HG03103 (cell line): ENCODE measurements around the gene TRIM27.
A peak's percentile ranks its signal among the peaks of the same experiment; 100 is the strongest.
"Not testable (repeated sequence)": the region's sequence is repeated elsewhere in the genome, so short reads cannot be mapped to it uniquely, and the experiment has no call there.

ENCODE experiments used
- ATAC-seq: cut with Tn5 transposase; IDR thresholded peaks from one replicate; pipeline ENCODE4 v1.9.1; 2021; ENCODE audit warnings: low read depth; ENCODE audit not compliant: unreplicated experiment

The TRIM27 gene, protein sequence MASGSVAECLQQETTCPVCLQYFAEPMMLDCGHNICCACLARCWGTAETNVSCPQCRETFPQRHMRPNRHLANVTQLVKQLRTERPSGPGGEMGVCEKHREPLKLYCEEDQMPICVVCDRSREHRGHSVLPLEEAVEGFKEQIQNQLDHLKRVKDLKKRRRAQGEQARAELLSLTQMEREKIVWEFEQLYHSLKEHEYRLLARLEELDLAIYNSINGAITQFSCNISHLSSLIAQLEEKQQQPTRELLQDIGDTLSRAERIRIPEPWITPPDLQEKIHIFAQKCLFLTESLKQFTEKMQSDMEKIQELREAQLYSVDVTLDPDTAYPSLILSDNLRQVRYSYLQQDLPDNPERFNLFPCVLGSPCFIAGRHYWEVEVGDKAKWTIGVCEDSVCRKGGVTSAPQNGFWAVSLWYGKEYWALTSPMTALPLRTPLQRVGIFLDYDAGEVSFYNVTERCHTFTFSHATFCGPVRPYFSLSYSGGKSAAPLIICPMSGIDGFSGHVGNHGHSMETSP

DNA sequence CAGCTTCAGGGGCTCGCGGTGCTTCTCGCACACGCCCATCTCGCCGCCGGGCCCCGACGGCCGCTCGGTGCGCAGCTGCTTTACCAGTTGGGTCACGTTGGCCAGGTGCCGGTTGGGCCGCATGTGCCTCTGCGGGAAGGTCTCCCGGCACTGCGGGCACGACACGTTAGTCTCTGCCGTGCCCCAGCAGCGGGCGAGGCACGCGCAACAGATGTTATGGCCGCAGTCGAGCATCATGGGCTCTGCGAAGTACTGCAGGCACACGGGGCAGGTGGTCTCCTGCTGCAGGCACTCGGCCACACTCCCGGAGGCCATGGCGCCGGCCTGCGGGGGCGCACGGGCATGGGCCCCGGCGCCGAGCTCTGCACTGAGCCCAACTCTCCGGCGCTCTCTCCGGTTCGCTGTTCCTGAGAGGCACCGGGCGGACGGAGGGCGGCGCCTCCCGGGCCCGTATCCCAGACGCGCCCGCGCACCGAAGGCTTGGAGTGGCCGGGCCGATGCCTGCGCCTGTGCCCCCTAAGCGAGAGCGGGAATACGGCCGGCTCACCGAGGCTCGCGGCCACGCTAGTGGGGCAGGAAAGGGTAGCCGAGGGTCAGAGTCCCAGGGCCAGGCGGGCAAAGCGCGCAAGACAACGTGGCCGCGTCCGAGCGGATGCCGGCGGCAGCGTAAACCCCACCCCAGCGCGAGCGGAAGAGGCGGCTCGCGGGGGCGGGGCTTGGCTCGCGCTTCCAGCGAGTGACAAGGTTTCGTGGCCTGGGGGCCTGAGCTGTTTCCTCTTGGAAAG lies at the start of gene TRIM27:
Gene TRIM27, minus strand, starts transcription at position 668 of the 785 bp plus-strand sequence. Its CDS starts 353 bp downstream, at position 315.
- ATAC-seq = peak; percentile 77

DNA sequence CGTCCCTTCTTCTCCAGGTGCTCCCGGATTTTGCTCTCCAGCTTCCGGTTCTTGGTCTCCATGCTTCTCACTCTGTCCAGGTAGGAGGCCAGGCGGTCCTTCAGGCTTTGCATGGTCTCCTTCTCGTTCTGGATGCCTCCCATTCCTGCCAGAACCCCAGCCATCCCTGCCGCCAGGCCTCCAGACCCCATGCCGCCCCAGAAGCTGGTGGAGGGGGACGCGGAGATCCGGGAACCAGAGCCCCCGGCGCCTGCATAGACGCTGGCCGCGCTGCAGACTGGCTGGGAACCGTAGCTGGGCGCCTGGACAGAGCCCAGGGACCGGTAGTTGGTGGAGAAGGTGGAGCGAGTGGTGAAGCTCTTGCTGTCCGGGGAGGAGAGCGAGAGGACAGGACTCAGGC lies 46.3 kb upstream of the TRIM27 start:
- ATAC-seq = not testable (repeated sequence)

DNA sequence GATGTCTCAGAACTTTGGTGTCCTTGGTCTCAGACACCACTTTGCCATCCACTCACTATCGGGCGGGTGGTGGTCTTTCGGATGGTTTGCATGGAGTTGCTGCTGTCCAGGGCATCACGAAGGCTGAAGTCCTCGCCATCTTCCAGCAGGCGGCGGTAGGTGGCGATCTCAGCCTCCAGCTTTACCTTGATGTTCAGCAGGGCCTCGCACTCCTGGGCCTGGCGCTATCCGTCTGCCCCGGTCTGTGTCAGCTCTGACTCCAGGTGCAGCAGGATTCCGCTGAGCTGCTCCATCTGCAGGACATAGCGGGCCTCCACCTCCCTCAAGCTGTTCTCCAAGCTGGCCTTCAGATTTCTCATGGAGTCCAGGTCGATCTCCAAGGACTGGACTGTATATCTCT lies 45.3 kb upstream of the TRIM27 start:
- no peak for ATAC-seq

DNA sequence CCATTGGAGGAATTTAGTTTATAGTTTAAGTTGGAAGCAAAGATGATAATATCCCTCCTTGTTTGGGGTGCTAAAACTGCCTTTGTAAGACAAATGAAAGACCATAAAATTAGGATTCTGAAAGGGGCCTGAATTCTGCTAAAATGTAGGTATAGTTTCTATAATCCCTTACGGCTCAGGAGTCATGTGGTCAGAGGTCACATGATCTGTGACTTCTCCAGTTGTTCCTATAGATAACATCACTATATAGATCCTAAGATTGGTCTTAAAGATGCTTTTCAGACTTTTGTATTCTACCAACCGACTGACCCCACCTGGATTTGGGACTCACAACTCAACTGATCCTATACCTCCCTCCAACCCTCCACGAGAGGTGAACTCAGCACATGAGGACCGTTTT lies 44.7 kb upstream of the TRIM27 start:
- no peak for ATAC-seq

DNA sequence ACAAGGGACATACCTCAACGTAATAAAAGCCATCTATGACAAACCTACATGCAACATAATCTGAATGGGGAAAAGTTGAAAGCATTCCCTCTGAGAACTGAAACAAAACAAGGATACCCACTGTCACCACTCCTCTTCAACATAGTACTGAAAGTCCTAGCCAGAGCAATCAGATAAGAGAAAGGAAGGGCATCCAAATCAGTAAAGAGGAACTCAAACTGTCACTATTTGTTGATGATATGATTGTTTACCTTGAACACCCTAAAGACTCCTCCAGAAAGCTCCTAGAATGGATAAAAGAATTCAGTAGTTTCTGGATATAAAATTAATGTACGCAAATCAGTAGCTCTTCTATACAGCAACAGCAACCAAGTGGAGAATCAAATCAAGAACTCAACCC lies 41.9 kb upstream of the TRIM27 start:
- ATAC-seq = no peak

DNA sequence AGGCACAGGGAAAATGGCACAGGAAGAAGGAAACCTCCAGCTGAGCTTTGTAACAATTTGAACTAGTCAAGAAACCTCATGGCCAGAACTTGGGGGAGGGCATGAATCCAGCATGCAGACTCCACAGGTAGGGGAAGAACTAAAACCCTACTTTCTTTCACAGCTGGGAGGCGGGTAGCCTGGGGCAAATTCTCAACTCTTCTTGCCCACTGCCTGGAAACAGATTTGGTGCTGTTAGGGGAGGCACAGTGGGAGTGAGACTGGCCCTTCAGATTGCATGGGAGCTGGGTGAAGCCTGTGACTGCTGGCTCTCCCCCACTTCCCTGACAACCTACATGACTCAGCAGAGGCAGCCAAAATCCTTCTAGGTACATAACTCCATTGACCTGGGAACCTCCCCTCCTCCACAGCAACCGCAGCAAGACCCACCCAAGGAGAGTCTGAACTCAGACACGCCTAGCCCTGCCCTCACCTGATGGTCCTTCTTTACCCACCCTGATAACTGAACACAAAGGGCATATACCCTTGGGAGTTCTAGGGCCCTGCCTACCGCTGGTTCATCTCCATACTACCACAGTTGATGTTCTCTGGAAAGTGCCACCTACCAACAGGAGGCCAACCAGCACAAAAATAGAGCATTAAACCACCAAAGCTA lies 37.2 kb upstream of the TRIM27 start:
- no peak for ATAC-seq

DNA sequence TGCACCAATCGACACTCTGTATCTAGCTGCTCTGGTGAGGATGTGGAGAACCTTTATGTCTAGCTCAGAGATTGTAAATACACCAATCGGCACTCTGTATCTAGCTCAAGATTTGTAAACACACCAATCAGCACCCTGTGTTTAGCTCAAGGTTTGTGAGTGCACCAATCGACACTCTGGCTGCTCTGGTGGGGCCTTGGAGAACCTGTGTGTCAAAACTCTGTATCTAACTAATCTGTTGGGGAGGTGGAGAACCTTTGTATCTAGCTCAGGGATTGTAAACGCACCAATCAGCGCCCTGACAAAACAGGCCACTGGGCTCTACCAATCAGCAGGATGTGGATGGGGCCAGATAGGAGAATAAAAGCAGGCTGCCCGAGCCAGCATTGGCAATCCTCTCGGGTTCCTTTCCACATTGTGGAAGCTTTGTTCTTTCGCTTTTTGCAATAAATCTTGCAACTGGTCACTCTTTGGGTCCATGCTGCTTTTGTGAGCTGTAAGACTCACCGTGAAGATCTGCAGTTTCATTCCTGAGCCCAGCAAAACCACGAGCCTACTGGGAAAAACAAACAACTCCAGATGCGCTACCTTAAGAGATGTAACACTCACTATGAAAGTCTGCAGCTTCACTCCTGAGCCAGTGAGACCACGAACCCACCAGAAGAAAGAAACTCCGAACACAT lies 34.9 kb upstream of the TRIM27 start:
- not testable (repeated sequence) for ATAC-seq

DNA sequence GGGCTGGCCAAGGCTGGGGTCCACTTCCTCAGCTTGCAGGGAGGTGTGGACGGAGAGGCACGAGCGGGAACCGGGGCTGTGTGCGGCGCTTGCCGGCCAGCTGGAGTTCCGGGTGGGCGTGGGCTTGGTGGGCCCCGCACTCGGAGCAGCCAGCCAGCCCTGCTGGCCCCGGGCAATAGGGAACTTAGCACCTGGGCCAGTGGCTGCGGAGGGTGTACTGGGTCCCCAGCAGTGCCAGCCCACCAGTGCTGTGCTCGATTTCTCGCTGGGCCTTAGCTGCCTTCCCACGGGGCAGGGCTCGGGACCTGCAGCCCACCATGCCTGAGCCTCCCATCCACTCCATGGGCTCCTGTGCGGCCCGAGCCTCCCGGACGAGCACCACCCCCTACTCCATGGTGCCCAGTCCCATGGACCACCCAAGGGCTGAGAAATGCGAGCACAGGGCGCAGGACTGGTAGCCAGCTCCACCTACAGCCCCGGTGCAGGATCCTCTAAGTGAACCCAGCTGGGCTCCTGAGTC lies 34.1 kb upstream of the TRIM27 start:
- ATAC-seq = not testable (repeated sequence)

DNA sequence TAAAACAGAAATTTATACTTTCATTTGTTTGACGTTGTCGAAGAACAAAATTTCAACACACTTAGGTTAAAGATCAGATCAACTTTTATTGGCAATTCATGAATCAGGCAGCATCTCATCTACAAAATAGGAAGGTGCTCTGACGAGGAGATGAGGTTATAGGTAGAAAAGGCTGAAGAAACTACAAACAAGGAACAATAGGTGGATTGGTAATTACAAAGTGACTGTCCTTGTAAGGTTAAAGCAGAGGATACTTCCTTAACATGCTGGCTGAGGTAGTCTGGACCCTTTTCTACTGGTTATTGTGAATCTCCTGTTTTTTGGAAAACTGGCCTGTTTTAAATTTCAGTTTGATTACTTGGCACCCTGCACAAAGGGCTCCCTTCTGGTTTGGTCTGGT lies 32.5 kb upstream of the TRIM27 start:
- no peak for ATAC-seq

DNA sequence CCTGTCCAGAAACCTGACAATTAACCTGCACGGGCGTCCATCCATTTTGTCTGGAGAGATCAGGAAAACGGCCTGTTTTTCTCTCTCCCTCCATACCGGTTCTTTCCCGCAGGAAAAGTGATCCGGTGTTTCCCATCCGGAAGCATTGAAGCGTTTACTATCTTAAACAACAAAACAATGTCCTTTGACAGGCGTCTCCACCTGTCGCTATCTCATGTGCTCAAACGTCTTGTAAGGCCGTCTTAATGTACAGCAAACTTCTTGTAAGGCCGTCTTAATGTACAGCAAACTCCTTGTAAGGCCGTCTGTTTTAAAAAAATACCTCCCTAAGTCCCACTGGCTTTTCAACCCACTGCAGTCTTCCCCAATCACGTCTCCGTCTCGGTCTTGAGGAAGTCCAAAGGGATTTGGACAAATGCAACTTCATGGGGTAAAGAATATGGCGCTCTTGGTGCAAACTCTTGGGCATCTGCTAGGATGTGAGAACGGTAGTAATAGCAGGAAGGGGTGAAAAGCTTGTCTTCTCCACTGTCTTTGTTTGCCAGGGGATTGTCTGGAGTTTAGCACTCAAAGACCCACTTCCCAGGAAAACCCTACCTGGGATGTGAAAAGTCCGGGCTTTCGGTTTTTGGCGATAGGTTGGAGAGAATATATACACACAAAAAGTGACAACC lies 29.9 kb upstream of the TRIM27 start:
- no peak for ATAC-seq

DNA sequence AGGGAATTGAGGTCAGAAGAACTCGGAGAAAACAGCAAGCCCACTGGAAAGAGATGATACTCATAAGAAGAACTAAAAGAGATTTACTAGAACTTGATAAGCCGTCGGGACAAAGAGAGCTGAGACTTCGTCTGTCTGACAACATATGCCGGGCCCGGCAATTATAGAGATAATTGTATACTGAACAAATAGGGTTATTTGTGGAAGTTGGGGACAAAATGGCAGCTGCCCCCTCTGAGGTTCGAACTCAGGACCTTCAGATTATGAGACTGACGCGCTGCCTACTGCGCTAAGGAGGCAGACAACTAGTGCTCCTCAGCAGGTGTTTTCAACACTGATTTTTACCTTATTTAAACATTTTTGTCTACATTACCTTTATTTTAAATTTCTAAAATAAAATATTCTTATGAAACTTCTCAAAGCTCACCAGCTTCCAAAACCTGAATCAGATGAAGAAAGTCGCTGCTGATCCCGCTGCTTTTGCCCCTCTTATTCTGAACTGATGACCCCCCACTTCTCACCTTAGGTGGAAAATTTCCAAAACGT lies 29.3 kb upstream of the TRIM27 start:
- ATAC-seq = no peak

DNA sequence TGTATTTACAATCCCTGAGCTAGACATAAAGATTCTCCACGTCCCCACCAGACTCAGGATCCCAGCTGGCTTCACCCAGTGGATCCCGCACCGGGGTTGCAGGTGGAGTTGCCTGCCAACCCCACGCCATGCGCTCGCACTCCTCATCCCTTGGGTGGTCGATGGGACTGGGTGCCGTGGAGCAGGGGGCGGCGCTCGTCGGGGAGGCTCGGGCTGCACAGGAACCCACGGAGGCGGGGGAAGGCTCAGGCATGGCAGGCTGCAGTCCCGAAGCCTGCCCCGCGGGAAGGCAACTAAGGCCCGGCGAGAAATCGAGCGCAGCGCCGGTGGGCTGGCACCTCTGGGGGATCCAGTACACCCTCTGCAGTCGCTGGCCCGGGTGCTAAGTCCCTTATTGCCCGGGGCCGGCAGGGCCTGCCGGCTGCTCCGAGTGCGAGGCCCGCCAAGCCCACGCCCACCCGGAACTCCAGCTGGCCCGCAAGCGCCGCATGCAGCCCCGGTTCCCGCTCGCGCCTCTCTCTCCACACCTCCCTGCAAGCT lies 25.9 kb upstream of the TRIM27 start:
- ATAC-seq = not testable (repeated sequence)

DNA sequence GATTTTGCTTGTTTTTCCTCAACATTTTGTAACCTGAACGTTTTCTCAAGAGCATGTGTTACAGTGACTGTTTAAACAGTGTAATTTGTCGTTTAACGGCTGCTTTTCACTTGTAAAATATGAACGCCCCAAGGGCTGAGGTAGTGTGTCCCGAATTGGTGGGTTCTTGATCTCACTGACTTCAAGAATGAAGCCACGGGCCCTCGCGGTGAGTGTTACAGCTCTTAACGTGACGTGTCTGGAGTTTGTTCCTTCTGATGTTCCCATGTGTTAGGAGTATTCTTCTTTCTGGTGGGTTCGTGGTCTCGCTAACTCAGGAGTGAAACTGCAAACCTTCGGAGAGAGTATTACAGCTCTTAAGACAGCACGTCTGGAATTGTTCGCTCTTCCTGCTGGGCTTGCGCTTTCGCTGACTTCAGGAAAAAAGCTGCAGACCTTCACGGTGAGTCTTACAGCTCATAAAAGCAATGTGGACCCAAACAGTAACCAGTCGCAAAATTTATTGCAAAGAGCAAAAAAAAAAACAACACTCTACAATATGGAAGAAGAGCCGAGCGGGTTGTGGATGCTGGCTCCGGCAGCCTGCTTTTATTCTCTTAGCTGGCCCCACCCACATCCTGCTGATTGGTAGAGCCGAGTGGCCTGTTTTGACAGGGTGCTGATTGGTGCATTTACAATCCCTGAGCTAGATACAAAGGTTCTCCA lies 25.1 kb upstream of the TRIM27 start:
- no peak for ATAC-seq

DNA sequence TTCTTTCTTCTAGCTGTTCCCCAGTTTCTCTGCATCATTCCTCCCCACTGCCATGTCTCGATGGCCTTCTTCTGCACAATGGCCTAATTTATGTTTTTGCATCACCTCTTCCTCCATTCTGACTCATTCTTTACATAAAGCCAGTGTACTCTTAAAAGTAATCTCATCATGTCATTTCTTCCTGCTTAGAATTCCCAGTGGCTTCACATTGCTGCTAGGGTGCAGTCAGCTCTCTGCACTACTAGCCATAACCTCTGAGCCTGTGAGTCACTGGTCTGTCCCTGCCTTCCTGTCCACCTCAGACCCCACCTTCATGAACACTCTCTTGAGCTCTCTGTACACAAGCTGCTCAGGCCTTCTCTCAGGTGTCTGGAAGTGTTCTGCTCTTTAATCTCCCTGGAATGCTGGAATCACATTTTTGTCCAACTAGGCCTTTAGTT lies 24.1 kb upstream of the TRIM27 start:
- ATAC-seq = no peak

DNA sequence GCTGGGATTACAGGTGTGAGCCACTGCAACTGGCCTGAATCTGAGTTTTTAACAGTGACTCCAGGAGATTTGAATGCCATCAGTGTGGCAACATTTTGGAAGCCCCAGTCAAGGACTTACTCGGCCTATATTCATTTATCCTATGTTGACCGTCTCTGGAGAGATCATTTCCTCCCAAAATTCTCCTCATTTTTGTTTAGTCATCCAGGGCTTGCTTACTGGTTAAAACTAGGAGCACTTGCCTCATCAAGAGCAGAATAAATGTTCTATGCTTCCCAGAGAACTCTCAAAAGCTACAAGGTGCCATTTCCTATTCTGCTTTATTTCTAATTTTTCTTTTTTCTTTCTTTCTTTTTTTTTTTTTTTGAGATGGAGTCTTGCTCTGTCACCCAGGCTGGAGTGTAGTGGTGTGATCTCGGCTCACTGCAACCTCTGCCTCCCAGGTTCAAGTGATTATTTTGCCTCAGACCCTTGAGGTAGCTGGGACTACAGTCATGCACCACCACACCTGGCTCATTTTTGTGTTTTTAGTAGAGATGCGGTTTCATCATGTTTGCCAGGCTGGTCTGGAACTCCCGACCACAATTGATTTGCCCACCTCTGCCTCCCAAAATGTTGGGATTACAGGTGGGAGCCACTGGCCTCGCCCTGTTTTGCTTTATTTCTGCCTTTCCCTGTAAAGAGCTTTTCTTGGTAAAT lies 23.4 kb upstream of the TRIM27 start:
- no peak for ATAC-seq

DNA sequence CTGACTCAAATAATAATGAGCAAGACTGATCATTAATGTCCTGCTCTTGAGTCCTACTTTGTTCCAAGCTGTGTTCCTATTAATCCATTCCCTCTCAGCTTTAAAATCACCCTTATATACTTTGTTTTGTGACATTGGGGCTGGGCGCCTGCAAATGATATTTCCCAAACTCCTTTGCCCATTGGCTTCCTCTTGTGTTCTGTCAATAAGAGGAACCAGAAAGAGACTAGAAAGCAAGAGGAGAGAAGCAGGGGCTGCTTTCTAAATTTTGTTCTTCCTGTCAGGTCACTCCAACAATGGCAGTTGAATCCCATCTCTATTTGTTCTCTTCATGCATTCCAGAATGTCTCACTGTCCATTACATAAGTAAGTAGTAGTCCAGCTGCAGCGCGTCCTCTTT lies 21.6 kb upstream of the TRIM27 start:
- ATAC-seq = no peak

DNA sequence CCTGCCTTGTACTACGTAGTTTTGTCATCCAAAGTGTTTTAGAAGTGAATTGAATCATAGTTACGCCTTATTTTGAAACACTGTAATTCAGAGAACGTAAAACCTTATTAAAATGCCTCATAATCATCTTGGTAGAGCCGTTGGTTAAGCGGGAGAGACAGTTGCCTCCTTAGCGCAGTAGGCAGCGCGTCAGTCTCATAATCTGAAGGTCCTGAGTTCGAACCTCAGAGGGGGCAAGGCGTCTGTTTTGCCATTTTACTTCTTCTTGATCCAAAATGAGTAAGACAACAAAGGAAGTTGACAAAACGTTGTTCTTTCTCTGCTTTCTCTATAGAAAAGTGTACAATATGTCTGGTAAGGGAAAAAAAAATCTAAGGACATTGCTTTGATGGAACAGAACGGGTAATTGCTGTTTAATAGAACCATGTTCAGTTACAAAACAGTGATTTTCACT lies 20.7 kb upstream of the TRIM27 start:
- no peak for ATAC-seq
